AG09309 (cell line): ENCODE data around the gene HACD4.

Experiments
- DNase-seq: peaks from one replicate; pipeline ENCODE4 v3.0.0-alpha.2; 2010; ENCODE audit warnings: low read depth
- H3K4me3 ChIP-seq: 2 replicates; pipeline ENCODE4 v1.5.1; 2011; ENCODE audit warnings: mild to moderate bottlenecking, low read depth, low read length, moderate library complexity; ENCODE audit not compliant: control insufficient read depth
- TF ChIP-seq, protein P1 (sequence below): IDR thresholded peaks from 2 replicates; pipeline ENCODE4 v1.5.1; 2011; ENCODE audit warnings: mild to moderate bottlenecking, low read depth, low read length, inconsistent platforms; ENCODE audit not compliant: insufficient read depth, control insufficient read depth; ENCODE audit errors: missing control alignments

The HACD4 gene

DNA sequence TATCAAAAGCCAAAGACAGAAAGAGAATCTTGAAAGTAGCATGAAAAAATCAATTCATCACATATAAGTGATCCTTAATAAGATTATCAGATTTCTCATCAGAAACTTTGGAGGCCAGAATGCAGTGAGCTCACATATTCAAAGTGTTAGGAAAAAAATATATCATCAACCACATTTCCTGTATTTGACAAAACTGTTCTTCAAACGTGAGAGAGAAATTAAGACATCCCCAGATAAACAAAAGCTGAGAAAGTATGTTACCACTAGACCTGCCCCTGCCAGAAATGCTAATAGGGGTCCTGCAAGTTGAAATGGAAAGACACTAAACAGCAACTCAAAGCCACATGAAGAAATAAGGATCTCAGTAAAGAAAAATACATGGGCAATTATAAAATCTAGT, 29.9 kb downstream of the HACD4 start:
- TF ChIP-seq, protein P1, sequence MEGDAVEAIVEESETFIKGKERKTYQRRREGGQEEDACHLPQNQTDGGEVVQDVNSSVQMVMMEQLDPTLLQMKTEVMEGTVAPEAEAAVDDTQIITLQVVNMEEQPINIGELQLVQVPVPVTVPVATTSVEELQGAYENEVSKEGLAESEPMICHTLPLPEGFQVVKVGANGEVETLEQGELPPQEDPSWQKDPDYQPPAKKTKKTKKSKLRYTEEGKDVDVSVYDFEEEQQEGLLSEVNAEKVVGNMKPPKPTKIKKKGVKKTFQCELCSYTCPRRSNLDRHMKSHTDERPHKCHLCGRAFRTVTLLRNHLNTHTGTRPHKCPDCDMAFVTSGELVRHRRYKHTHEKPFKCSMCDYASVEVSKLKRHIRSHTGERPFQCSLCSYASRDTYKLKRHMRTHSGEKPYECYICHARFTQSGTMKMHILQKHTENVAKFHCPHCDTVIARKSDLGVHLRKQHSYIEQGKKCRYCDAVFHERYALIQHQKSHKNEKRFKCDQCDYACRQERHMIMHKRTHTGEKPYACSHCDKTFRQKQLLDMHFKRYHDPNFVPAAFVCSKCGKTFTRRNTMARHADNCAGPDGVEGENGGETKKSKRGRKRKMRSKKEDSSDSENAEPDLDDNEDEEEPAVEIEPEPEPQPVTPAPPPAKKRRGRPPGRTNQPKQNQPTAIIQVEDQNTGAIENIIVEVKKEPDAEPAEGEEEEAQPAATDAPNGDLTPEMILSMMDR: no peak
- no peak for DNase-seq
- H3K4me3 ChIP-seq: no peak overlapping the region

DNA sequence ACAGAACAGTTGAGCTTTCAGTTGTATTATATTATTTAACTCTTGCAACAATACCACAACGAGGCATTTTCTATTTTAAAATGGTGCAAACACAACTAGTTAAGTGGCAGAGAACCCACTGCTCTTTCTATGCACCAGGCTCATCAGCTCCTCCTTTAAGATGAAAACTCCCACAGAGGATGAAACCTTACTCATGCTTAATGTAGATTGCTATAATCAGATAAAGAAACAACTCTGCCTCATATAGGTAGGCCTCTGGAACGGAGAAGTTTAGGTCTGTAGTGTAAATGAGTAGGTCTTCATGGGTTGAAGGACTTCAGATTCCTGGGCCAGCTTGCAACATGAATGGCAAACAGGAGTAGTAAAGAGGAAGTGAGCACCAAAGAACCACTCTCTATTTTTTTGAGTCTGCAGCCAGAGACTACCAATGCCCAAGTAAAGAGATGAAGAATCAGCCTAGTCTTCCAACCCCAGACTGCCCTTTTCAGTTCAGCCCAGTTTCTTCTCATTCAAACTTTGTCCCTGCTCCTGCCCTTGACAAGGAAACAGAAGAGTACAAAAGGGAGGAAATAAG, 33.9 kb downstream of the HACD4 start:
- no peak for DNase-seq
- TF ChIP-seq, protein P1: no peak
- no peak overlapping the region for H3K4me3 ChIP-seq

DNA sequence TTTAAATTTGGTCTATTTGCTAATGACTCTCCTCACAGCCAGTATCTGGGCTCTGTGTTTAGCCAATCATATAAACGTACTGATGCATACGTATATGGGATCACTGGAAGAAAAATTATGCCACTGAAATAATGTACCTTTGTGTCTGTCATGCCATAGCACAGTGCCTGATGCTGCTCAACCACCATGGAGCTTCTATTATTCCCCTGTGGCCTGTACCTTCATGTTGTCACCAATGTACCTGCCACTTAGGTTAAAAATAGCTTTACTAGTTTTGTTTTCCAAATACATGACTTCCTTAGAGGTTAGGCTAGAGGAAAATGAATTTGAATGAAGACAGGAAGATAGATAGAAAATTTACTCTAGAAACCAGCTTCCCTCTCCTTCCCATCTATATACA, 34.6 kb downstream of the HACD4 start:
- TF ChIP-seq, protein P1: no peak
- H3K4me3 ChIP-seq: no peak overlapping the region
- no peak for DNase-seq

DNA sequence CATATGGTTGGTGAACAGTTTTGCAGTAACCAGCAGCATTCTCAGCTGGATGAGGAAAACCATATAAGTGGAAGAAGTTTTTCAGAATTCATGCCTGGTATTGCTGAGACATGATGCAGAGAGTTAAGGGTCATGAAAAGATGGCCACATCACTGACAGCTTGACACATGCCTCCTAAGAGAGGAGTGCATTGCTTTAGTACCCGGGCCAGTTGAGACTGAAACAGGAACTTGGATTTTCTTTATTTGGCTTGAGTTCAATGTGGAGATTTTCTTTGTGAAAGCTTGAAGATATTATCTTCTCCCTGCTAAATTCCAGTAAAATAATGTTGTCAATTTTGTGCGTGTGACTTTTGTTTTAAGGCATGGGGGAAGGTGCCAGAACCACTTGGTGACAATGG, 35.8 kb downstream of the HACD4 start:
- no peak overlapping the region for H3K4me3 ChIP-seq
- TF ChIP-seq, protein P1: no peak
- DNase-seq: no peak

DNA sequence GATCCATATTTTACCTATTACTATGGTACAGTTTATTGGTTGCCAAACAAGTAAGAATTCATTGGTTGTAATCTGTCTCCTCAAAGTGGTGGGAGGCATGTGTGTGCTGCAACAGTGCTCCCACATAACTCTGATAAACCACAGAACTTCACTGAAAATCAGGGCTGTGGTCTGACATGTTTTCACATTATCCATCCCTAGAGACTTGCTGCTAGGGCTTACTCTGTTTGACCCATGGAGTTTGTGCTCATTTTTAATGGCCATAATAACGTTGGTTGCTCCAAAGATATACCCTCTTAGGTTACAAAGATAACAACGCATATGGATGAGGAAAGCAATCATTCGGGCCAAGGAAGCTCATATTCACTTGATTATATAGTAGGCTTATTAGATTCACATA, 37.0 kb downstream of the HACD4 start:
- no peak overlapping the region for H3K4me3 ChIP-seq
- no peak for DNase-seq
- TF ChIP-seq, protein P1: no peak

DNA sequence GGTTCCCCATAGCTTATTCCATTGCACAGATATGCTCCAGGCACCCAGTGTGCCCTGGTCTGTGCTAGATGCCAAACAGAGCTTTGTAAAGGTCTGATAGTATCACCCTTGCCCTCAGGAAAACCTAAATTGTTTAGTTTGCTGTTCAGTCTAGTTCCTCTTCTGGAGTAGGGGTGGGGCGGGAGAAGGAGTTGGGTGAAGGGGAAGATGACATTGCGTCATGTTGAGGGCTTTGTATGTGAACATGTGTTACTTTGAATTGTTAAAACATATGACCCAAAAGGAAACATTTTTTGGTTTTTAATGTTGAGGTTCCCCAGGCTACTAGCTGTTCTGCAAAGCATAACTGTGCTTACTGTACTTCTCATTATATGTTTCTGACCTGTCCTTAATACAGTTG, 40.6 kb downstream of the HACD4 start:
- TF ChIP-seq, protein P1: no peak
- H3K4me3 ChIP-seq: no peak overlapping the region
- DNase-seq: no peak

DNA sequence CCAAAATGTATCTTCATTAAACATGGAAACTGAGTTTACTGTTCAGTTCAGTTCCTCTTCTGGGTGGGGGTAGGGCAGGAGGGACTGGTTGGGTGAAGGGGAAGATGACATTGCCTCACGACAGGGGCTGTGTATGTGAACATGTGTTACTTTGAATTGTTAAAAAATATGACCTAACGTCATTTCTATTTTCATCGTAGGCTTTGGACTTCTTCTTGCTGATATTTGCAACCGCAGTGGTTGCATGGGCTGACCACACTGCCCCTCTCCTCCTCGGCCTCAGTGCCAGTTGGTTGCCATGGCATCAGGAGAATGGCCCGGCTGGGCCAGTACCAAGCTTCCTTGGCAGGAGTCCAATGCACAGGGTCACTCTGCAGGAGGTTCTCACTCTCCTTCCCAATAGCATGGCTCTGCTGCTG, 41.5 kb downstream of the HACD4 start:
- DNase-seq: no peak
- TF ChIP-seq, protein P1: no peak
- H3K4me3 ChIP-seq: no peak overlapping the region
